IPS-18c (cell line): ENCODE results near the gene GRAP.
"Not testable (repeated sequence)": the region's sequence is repeated elsewhere in the genome, so short reads cannot be mapped to it uniquely, and the experiment has no call there.

ENCODE experiments used
- H3K4me3 ChIP-seq: 2 replicates; pipeline ENCODE4 v1.7.0; 2013; ENCODE audit warnings: low read depth, mild to moderate bottlenecking, low read length, moderate library complexity; ENCODE audit not compliant: insufficient read depth
- H3K9me3 ChIP-seq: one replicate; pipeline ENCODE4 v1.6.1; 2013; ENCODE audit warnings: mild to moderate bottlenecking, low read length, moderate library complexity; ENCODE audit not compliant: control insufficient read depth, insufficient read depth

GRAP gene

DNA sequence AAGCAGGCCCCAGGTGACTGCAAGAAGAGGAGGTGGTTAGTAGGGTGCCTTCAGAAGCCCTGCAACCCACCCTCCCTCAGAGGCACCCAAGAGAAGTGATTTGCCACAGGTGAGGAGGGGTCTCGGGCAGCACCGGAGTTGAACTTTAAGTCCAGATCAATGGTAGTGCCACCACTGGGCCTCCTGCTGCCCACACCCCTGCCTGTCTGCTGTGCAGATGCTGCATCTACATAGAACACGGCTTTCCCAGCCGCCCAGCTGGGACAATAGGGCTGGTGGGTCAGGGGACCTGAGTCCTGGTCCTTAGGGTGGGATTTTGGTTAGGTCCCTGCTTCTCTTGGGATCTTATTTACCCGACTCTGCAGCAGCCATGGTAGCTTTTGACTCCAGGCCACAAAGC lies 24.6 kb downstream of the GRAP start:
- Histone ChIP-seq H3K9me3 (no peaks in the 10 kb centered on the region), H3K4me3 (no peak overlapping the region)

DNA sequence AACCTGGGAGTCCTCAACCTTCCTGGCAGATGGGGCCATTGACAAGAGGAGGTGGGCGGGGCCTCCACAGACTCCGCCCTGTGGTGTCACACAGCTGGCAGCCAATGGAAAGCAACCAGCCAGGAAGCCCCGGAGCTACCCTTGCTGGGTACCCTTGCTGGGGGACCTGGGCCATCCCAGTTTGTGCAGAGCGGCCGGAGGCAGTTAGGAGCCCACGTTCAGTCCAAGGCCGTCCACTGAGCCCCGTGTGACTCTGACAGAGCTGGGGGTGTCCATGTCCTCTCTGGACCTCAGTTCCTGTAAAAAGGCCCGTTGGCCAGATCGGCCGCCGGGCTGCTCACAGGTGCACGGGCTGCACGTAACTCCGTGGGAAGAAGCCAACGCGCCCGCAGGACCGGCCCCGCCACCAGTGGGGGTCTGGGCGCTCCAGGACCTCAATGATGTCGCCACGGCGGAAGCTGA lies 25.1 kb downstream of the GRAP start:
- Histone ChIP-seq H3K9me3 (no peaks in the 10 kb centered on the region), H3K4me3 (no peak overlapping the region)

DNA sequence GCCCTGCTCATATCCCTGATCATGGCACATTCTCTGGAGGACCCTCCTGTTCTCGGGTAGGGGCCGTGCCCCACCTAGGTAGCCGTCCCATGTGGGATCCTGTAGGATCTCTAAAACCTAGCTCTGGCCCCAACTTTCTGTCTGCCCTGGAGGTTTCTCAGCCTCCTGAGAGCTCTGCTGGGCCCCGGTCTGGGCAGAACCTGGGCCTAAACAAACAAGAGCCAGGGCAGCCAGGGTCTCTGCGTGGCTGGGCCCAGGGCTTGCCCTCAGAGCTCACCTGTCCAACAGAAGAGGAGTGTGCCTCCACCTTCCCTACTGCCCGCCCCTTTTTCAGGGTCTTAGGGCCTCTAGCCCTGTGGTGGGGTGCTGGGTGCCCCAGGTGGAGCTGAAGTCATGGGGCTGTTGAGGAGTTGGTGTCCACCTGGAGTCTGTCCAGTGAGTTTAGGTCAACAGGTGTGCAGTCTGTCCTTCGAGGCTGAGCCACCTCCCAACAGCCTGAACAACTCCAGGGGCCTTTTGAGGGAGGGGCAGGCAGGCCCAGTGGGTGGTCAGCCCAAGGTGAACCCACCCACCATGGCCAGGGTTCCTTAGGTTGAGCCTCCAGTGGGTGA lies 25.6 kb downstream of the GRAP start:
- not testable (repeated sequence) for H3K4me3 ChIP-seq, H3K9me3 ChIP-seq

DNA sequence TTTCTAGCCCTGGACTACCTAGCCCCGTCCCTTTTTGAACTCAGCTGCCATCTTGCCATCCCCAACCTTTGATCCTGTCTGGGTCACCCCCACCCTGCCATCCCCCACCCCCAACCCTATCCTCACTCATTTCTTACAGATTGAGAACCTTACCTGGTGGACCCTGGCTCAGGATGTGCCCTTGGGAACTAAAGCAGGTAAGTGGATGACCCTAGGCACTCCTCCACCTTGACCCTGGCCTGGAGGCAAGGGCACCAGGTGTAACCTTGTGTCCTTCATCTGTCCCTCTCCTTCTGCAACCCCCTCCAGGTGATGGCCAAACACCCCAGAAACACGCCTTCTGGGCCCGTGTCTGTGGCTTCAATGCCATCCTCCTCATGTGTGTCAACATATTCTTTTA lies 26.7 kb downstream of the GRAP start:
- Histone ChIP-seq H3K4me3 (no peak overlapping the region), H3K9me3 (no peaks in the 10 kb centered on the region)

DNA sequence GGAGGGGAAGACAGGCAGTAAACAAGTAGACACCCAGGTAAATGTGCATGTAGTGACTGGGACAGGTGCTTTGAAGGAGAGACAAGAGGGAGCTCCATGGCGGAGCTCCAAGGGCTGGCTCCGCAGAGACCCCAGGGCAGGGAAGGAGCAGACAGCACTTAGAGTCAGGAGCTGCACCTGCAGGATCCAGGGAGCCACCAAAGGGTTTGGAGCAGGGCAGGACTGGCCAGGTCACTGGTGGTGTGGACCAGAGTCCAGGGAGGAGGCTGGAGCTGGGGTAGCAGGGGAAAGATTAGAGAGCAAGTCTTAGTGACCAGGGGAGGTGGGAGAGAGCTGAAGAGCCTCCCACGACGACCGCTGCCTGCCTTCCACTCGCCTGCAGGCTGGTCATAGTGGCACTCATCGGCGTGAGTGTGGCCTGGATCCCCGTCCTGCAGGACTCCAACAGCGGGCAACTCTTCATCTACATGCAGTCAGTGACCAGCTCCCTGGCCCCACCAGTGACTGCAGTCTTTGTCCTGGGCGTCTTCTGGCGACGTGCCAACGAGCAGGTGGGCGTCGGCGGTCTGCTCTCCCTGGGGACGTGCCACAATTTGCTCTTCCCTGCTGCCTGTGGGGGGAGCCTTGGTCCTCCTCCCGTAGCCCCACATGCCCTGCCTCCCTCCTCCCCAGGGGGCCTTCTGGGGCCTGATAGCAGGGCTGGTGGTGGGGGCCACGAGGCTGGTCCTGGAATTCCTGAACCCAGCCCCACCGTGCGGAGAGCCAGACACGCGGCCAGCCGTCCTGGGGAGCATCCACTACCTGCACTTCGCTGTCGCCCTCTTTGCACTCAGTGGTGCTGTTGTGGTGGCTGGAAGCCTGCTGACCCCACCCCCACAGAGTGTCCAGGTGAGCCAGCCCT lies 27.5 kb downstream of the GRAP start:
- Histone ChIP-seq H3K4me3 (no peak overlapping the region), H3K9me3 (no peaks in the 10 kb centered on the region)

- H3K9me3 ChIP-seq: no peaks in the 10 kb centered on the region
- no peak overlapping the region for H3K4me3 ChIP-seq
Observed at GRCh38 chr17:19018600-19018950, 28.2 kb downstream of the GRAP start.

DNA sequence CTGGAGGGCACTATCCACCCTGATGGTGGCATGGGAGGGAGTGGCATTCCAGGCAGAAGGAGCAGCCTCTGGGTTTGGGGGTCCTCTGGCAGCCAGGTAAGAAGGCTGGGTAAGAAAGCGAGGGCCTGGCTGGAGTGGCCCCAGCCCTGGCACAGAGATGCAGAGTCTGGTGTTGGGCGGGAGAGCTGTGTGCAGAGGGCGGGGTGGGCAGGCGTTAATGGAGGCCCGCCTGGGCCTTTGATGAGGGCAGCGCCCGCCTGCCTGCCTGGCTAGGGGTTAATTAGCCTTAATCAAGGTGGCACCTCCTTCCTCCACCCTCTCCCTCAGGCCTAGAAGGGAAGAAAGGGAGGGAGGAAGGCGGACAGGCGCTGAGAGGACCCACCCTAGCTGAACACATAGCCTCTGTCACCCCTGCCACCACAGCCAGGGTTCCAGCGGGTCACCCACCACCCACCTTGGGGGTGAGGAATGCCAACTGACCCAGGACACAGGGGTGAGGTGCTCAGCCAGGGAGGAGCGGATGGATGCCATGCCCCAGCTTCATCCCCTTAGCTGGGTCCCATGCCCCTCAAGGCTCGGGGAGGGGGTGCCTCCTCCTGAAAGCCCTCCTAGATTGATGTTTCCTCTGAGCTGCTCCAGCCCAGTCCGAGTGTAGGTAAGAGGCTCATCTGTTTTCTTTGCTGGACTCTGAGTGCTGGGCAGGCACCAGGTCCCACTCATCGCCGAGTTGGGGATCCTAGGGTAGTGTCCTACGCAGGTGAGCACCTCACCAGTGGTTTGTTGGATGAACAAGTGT lies 28.8 kb downstream of the GRAP start:
- H3K4me3 ChIP-seq: no peak overlapping the region

GRCh38 chr17:19017401-19017800 lies 29.4 kb downstream of the GRAP start:
- no peak overlapping the region for H3K4me3 ChIP-seq
- no peaks in the 10 kb centered on the region for H3K9me3 ChIP-seq

More for the DNA sequence above, 28.8 kb downstream of the GRAP start:
- no peaks in the 10 kb centered on the region for H3K9me3 ChIP-seq

DNA sequence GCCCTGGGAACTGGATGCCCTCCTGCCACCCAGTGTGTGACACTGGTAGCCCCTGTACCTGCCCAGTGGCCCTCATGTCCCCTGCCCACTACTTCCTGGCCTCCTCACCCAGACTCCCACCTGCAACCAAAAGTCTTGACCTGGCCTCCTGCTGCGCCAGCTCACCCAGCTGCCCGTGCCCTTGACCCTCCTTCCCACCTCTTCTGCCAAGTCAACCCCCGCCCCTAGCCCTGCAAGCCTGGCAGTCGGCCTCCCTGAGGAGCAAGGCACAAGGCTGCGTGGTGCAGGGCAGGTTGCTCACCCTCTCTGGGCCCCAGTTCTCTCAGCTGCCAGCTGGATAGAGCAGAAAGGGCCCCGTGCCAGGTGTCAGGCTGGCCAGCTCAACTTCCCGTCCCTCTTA lies 29.9 kb downstream of the GRAP start:
- H3K4me3 ChIP-seq: no peak overlapping the region
- H3K9me3 ChIP-seq: no peaks in the 10 kb centered on the region

GRCh38 chr17:19016297-19016696 lies 30.5 kb downstream of the GRAP start:
- no peaks in the 10 kb centered on the region for H3K9me3 ChIP-seq
- no peak overlapping the region for H3K4me3 ChIP-seq

DNA sequence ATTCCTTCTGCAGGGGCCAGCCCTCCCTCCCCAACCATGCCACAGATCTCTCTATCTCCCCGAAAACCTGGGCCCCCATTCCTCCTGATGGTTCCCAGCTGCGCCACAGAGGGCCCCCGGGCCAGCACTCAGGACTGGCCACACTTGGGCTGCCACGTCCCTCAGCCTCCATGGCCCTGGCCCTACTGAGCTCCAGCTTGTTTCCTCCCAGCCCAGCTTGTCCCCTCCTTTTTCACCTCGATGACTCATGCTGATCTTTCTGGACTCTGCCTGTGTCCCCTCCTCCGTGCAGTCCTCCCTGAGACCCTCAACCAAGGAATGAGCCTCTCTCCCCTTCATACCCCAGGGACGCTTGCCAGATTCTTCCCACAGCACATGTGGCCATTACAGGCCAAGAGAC lies 31.3 kb downstream of the GRAP start:
- Histone ChIP-seq H3K9me3 (no peaks in the 10 kb centered on the region), H3K4me3 (no peak overlapping the region)

GRCh38 chr17:19014628-19015215 lies 32.0 kb downstream of the GRAP start:
- Histone ChIP-seq H3K4me3 (no peak overlapping the region), H3K9me3 (no peaks in the 10 kb centered on the region)

DNA sequence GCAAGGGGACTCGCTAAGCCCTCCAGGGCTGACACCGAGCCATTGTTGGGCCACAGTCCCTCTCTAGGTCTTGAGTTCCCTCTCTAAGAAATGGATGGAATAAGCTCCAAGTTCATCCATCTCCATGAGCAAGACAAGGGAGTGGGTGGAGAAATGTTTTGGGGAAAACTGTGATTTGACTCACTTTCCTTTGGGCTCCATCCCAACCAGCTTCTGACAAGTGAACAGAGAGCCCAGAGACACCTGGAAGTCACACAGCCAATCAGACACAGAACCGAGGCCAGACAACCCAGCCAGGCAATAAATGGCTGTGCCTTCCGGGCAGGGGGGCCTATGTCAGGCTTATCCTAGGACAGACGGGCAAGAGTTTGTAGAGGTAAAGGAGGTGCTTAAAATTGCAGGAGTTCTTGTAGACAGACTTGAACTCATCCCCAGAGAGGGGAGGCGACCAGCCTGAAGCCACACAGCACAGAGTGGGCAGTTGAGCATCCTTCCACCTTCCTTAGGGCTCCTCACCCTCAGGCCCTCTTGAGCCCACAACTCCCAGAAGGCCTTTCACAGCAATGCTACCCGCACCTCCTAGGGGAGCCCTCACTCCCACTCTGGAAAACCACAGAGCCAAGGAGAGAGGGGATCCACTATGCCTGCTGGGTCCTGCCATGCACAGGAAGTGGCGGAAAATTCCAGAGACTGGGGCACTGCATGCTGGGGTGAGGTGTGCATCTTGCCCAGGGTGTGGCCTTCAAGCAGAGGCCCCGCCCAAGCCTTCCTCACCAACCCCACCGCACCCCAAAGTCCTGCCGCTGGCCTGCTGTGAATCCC lies 32.7 kb downstream of the GRAP start:
- Histone ChIP-seq H3K4me3 (no peak overlapping the region), H3K9me3 (no peaks in the 10 kb centered on the region)

DNA sequence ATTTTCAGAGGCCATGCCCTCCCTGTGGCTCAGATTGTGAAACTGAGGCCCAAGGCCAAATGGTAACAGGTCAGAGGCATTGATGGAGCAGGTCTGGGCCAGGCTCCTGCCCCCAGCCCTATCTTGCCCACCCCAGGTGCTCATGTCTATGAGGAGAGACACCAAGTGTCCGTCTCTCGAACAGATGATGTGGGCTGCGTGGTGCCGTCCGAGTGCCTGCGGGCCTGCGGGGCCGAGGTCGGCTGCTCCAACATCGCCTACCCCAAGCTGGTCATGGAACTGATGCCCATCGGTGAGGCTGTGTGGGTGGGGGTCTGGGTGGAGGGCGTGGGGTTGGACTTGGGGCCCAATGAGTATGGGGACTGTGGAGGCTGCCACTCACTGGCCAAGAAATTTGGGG lies 33.5 kb downstream of the GRAP start:
- no peaks in the 10 kb centered on the region for H3K9me3 ChIP-seq
- no peak overlapping the region for H3K4me3 ChIP-seq

DNA sequence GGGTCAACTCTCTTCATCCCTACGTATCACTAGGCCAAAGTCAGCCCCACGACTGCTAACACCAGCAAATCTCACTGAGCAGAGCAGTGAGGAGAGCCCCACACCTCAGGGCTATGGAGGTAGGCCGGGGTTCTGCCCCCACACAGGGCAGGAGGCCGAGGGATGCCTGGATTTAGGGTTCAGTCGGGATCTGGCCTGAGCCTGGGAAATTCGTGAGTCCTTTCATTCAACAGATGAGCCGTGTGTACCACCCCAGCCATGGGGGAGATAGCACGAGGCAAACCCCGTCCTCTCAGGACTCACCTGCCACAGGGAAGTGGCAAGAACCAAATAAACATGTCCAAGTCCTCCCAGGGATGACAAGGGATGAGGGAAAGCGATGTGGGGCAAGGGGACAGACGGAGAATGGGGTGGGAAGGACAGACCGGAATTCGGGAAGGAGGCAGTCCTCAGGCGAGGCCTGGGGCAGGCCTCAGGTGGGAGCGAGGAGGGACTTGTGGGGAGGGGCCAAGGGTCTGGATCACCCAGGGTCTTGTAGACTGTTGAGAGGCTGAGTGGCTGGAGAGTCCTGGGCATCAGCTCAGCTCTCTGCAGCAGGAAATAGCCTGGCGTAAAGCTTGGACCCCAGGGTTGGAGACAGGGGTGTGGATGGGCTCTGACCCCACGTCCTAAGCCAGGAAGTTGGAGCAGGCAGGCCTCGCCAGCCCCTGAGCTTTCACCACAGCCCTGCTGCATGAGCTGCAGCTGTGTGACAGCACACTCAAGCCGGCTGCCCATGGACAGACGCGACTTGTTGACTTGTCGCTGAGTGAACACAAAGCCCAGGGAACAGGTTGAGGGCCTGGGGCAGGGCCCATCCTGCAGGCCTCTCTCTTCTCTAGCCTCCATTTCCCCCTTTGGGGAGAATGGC lies 34.3 kb downstream of the GRAP start:
- Histone ChIP-seq H3K4me3 (no peak overlapping the region), H3K9me3 (no peaks in the 10 kb centered on the region)

DNA sequence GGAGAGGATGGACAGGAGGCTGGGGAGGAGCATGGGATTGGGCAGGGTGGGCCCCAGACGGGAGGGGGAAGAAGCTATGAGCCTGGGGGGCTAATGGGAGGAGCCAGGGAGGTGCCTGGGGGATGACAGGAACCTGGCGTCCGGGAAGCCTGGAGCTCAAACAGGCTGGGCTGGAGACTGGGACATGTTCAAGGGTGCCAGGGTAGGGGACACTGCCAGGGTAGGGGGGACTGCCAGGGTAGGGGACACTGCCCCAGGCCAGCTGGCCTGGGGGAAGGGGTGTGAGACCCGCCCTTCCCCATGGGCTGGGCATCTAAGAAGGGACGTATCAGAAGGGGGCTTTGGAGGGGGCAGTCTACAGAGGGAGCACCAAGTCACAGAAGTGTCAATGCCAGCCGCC lies 35.2 kb downstream of the GRAP start:
- Histone ChIP-seq H3K4me3 (no peak overlapping the region), H3K9me3 (no peaks in the 10 kb centered on the region)
